ENCODE measurements around the gene GREM2. TPM values are rescaled to one million over a fixed set of nuclear protein-coding genes. Genes with fewer than 3 reads are reported as not detected.

Gene GREM2
- total RNA-seq, 2 donors from 2014 or later, result 0.14 to 0.57 TPM

DNA sequence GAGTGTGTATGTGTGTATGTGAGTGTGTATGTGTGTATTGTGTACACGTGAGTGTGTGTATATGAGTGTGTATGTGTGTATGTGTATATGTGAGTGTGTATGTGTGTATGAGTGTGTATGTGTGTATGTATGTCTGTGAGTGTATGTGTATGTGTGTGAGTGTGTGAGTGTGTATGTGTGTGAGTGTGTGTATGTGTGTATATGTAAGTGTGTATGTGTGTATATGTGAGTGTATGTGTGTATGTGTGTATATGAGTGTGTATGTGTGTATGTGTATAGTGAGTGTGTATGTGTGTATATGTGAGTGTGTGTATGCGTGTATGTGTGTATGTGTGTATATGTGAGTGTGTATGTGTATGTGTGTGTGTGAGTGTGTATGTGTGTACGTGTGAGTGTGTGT lies 49.2 kb downstream of the GREM2 start:
- ATAC-seq (no peak), DNase-seq (ENCODE audit: low spot score) (no peak)
- Mint-ChIP-seq H3K4me1 (ENCODE audit: low read depth in 2 of 2) (no peaks in the 10 kb centered on the region), H3K9me3 (no peaks in the 10 kb centered on the region), H3K27me3 (peaks cover 11 to 13% of the 10 kb centered on the region in 2 donors), H3K4me3 (no peak overlapping the region), H3K36me3 (peaks cover 4% of the 10 kb centered on the region), H3K27ac (no peak overlapping the region)

DNA sequence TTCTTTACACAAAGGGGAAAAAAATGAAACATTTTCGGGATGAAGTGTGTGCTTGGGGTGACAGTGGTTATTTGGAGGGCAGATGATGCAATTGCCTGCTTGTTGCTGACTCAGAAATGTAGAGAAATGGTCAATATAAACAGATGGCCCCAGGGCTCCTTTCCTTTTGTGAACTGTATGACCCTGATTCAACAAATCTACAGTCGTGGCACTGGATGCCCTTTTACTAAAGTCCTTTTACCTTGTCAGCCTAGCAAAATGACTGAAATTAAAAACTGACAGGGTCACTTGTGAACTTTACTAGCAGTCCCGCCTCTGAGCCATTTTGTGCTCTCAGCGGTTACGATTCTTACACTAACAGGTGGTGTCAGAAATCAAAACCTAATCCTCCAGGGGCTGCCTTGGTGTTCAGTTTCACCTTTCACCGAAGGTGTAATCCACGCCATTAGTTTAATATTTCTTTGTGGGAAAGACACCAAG lies 49.8 kb downstream of the GREM2 start:
- H3K27me3 Mint-ChIP-seq, result peaks cover 10 to 17% of the 10 kb centered on the region in 2 donors
- ATAC-seq (no peak), DNase-seq (ENCODE audit: low spot score) (no peak)
- H3K4me3 Mint-ChIP-seq, result no peak overlapping the region
- H3K27ac Mint-ChIP-seq, result no peak overlapping the region
- H3K9me3 Mint-ChIP-seq, result no peaks in the 10 kb centered on the region
- peaks cover 4% of the 10 kb centered on the region for H3K36me3 Mint-ChIP-seq
- H3K4me1 Mint-ChIP-seq (ENCODE audit: low read depth in 2 of 2), result peaks cover 0 to 2% of the 10 kb centered on the region in 2 donors

DNA sequence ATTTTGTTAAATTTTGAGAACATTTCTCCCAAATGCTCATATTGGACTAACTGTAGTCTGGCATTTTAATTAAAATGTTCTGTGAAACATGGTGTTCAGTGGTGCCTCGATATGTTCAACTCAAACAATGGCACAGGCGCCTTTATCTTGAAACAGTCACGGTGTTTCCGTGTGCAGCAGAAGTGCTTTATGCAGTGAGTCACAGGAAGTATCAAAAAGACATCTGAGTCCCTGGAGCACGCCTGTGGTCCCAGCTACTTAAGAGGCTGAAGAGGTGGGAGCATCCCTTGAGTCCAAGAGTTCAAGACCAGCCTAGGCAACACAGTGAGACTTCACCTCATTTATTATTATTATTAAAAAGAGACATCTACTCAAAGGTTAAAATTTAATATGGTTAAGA lies 52.2 kb downstream of the GREM2 start:
- Mint-ChIP-seq H3K36me3 (no peaks in the 10 kb centered on the region), H3K4me1 (ENCODE audit: low read depth in 2 of 2) (peaks cover 0 to 2% of the 10 kb centered on the region in 2 donors), H3K27me3 (peaks cover 0 to 15% of the 10 kb centered on the region in 2 donors), H3K9me3 (no peaks in the 10 kb centered on the region), H3K4me3 (no peak overlapping the region), H3K27ac (no peak overlapping the region)
- no peak for DNase-seq (ENCODE audit: low spot score)
- ATAC-seq, result no peak

DNA sequence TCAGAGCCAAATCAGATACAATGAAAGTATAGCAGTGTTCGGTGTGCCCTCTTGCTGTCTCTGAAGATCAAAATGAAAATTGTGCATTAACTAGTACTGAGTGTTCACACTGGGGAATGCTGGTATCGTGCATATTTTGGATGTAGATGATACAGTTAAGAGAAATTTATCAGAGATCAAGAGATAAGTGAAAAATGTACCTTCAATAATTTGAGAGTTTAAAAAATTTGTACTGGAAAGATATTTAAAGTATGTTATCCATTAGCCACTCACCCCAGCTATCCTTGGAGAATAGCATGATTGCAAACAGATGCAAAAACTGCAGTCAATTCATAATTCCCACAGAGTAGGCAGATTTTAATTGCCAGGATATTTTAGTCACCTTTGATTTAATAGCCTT lies 56.4 kb downstream of the GREM2 start:
- Mint-ChIP-seq H3K9me3 (no peaks in the 10 kb centered on the region), H3K27ac (no peak overlapping the region), H3K4me1 (ENCODE audit: low read depth in 2 of 2) (peaks cover 0 to 2% of the 10 kb centered on the region in 2 donors), H3K36me3 (no peaks in the 10 kb centered on the region), H3K4me3 (no peak overlapping the region), H3K27me3 (peaks cover 5 to 13% of the 10 kb centered on the region in 2 donors)
- ATAC-seq (no peak), DNase-seq (ENCODE audit: low spot score) (no peak)

DNA sequence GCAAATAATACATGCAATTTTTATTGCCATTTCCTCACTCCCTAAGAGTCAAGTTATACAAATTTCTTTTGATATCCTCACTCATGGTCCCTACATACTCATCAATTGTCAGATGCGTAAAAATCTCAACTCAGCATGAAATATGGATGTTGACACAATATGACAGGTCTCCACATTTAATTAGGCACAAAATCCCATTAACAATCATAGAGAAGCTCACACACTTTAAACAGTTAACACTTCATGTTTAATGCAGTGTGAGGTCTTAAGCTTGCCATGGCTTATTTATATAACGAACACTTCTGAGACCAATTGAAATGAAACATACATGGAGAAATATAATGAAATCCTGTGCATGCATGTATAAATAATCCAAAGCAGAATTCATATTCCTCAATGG lies 58.6 kb downstream of the GREM2 start:
- H3K36me3 Mint-ChIP-seq, result no peaks in the 10 kb centered on the region
- H3K27me3 Mint-ChIP-seq, result peaks cover 5 to 21% of the 10 kb centered on the region in 2 donors
- DNase-seq (ENCODE audit: low spot score) (no peak), ATAC-seq (no peak)
- no peak overlapping the region for H3K27ac Mint-ChIP-seq
- no peaks in the 10 kb centered on the region for H3K9me3 Mint-ChIP-seq
- H3K4me1 Mint-ChIP-seq (ENCODE audit: low read depth in 2 of 2), result peaks cover 0 to 2% of the 10 kb centered on the region in 2 donors
- no peak overlapping the region for H3K4me3 Mint-ChIP-seq

DNA sequence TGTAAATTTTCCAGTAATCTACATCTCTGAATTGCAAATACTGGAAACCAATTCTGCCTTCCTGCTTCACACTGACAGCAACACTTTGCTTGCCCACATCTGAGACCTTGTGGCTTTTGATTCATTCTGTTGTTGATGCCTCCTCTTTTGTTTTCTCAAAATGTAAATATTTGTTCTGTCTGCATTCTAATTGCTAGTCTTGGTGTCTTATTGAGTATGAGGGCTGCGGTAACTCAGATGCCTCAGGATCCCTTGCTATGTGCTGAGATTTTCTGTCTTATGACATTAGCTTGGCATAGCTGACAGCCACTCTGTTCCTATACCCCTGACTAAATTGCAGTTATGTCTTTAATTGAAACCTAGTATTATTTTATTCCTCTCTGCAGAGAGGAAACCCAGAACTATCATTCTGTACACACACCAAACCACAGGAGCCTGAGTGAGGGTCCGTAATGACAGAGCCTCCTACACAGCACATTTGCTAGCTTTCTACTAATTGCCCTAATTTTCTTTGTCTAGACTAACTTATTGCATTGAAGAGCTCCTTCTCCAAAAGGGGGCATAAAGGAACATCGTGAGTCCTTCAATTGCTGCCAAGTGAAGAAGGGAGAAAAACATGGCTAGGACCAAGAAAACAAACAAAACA lies 72.1 kb downstream of the GREM2 start:
- Mint-ChIP-seq H3K9me3 (peaks cover 3% of the 10 kb centered on the region), H3K27ac (no peak overlapping the region), H3K27me3 (peaks cover 16 to 18% of the 10 kb centered on the region in 2 donors), H3K4me3 (no peak overlapping the region), H3K4me1 (ENCODE audit: low read depth in 2 of 2) (peaks cover 17 to 21% of the 10 kb centered on the region in 2 donors), H3K36me3 (no peaks in the 10 kb centered on the region)
- DNase-seq (ENCODE audit: low spot score), result no peak
- ATAC-seq, result no peak

DNA sequence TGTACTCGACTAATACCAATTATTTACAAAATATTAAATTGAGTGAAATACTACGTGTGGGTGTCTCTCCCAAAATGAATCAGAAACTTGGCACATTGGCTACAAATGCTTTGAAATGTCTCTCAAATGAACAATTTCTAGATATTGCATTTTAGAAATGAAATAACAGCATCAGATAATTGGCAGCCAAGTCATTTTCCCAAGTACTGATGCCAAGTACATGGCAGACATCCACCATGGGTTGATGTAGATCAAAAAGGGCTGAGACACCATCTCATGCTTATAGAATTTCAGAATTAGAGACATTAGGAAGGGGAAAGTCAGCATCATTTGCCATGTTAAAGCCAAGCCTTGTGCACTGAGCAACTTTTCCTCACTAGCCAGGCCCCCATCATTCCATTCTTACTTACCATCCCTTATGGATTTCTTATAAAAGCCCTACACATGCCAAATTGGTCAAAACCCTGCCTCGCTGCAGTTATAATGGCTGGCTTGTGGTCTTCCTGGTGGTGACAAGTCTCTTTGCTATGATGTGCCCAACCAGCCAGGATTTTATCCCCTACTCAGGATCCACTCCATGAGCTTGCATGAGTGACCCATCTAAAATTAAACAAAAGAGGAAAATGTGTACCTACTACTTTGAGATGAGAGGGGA lies 73.1 kb downstream of the GREM2 start:
- Mint-ChIP-seq H3K27me3 (peaks cover 20 to 23% of the 10 kb centered on the region in 2 donors), H3K36me3 (peaks cover 2% of the 10 kb centered on the region), H3K4me1 (ENCODE audit: low read depth in 2 of 2) (peaks cover 17 to 21% of the 10 kb centered on the region in 2 donors), H3K4me3 (no peak overlapping the region), H3K27ac (no peak overlapping the region), H3K9me3 (peaks cover 3% of the 10 kb centered on the region)
- ATAC-seq (no peak), DNase-seq (ENCODE audit: low spot score) (no peak)

DNA sequence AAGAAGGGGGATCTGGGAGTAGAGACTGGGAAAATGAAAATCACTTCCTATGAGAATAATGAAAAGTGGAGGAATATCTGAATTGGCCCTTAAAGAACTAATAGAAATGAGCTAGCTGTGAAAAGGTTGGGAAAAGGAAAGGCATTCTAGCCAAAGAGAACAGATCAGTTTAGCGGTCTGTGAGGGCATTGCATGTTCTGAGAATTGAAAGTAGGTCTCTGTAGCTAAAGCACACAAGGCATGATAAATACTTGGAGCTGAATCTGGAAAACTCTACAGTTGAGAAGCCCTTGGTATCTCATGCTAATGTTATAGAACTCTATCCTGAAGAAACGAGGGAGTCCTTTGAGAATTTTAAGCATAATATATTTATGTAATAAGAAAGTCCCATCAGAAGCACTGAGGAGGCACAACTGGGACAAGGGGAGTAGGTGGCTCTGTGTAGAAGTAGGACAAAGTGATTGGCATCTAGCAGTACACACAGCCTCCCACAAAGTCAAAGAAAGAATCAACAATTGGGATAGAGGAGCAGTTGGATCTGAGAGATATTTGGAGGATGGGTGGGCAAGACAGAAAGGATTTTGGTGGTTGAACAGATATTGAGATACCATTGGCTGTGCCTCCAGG lies 78.7 kb downstream of the GREM2 start:
- ATAC-seq (no peak), DNase-seq (ENCODE audit: low spot score) (no peak)
- no peaks in the 10 kb centered on the region for H3K4me1 Mint-ChIP-seq (ENCODE audit: low read depth in 2 of 2)
- peaks cover 5% of the 10 kb centered on the region for H3K36me3 Mint-ChIP-seq
- no peak overlapping the region for H3K4me3 Mint-ChIP-seq
- H3K27me3 Mint-ChIP-seq, result peaks cover 24 to 33% of the 10 kb centered on the region in 2 donors
- peaks cover 3% of the 10 kb centered on the region for H3K9me3 Mint-ChIP-seq
- no peak overlapping the region for H3K27ac Mint-ChIP-seq

DNA sequence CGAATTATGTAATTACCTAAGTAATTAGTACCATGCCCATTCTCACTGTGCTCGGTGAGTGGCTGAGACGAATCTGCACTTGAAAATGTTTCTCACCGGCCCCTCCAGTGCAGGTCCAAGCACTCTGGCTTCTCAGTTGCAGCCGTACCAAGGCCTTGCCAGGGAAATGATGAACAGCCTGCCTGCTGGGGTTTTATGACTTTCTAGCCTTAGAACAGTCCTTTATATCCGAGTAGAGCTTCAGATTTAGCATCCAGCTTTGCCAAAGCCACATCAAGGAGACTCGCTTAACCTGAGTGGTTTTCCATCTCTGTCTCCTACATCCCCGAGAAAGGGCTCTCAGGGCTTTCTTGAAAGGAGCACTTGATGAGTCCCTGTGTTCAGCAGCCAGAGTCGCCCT lies 83.4 kb downstream of the GREM2 start:
- H3K4me3 Mint-ChIP-seq, result no peak overlapping the region
- no peak overlapping the region for H3K27ac Mint-ChIP-seq
- no peaks in the 10 kb centered on the region for H3K9me3 Mint-ChIP-seq
- no peaks in the 10 kb centered on the region for H3K36me3 Mint-ChIP-seq
- H3K27me3 Mint-ChIP-seq, result peaks cover 14 to 18% of the 10 kb centered on the region in 2 donors
- ATAC-seq, result no peak
- DNase-seq (ENCODE audit: low spot score), result no peak
- H3K4me1 Mint-ChIP-seq (ENCODE audit: low read depth in 2 of 2), result peaks cover 0 to 3% of the 10 kb centered on the region in 2 donors

DNA sequence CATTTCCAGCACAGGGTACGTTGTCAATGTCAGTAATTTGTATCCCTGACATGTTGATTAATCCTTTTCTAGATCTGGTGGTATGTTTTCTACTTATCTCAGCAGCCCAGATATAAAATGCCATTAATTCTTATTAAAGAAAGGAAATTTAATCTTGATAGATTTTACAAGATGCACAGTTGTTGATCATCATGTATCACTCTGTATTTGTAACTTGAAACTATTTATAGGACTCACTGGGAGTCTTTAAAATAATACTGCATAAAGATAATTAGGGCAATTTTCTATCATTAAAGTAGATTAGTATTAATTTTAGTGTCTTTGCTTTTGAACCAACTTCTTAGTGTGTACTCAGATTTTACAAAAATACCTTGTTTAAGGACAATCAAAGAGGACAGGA lies 84.9 kb downstream of the GREM2 start:
- no peak for ATAC-seq
- DNase-seq (ENCODE audit: low spot score), result no peak
- Mint-ChIP-seq H3K36me3 (no peaks in the 10 kb centered on the region), H3K27ac (no peak overlapping the region), H3K4me1 (ENCODE audit: low read depth in 2 of 2) (peaks cover 0 to 3% of the 10 kb centered on the region in 2 donors), H3K4me3 (no peak overlapping the region), H3K9me3 (no peaks in the 10 kb centered on the region), H3K27me3 (peaks cover 6 to 8% of the 10 kb centered on the region in 2 donors)

DNA sequence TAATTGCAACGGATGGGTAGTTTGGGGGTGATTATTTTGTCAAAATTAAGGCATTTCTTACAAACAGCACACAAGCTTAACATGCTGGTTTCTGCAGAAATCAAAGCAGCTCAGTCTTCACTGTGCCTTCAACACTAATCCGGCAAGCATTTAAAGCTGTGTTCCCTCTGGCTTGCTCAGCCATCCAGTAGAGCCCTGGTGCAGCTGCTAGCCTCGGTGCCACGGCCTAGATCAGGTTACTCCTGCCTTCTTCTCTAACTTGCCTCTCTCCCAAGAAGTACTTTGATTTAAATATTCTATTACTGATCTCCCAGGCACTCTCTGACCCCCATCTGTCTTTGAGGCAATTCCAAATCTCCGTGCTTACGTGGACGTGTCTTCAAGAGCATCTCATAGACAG lies 85.6 kb downstream of the GREM2 start:
- H3K9me3 Mint-ChIP-seq, result no peaks in the 10 kb centered on the region
- peaks cover 6 to 8% of the 10 kb centered on the region in 2 donors for H3K27me3 Mint-ChIP-seq
- no peak for ATAC-seq
- no peak overlapping the region for H3K27ac Mint-ChIP-seq
- peaks cover 0 to 3% of the 10 kb centered on the region in 2 donors for H3K4me1 Mint-ChIP-seq (ENCODE audit: low read depth in 2 of 2)
- H3K4me3 Mint-ChIP-seq, result no peak overlapping the region
- DNase-seq (ENCODE audit: low spot score), result no peak
- H3K36me3 Mint-ChIP-seq, result no peaks in the 10 kb centered on the region

DNA sequence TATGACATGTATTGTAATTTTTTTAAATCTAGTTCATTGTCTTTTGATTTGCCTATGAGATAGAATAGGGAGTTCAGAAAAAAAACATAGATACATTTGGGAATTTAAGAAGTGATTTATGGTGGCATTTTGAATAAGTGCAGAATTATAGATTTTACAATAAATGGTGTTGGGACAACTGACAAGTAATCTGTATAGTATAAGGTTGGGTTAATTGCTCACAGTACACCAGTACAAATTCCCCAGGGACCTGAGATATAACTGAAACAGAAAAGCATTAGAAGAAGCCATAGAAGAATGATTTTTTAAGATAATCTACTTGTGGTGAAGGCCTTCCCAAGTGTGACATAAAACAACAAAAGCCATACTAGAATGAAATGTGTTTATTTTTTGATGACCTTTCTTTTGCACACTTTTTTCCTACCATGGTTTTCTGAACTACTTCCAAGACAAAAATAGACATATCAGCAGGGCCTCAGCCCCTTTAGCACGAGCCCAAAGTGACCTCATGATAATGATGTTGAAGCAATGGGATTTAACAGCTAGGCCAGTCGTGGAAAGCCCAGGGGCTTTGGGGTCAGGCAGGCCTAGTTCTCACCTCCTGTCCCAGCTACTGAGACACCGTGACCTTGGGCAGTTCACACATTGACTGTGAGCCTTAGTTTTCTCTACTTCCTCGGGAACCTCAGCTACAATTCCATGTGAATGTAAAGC lies 87.4 kb downstream of the GREM2 start:
- Mint-ChIP-seq H3K36me3 (no peaks in the 10 kb centered on the region), H3K27ac (no peak overlapping the region), H3K4me3 (no peak overlapping the region), H3K27me3 (peaks cover 6 to 8% of the 10 kb centered on the region in 2 donors), H3K9me3 (no peaks in the 10 kb centered on the region), H3K4me1 (ENCODE audit: low read depth in 2 of 2) (peaks cover 0 to 3% of the 10 kb centered on the region in 2 donors)
- no peak for DNase-seq (ENCODE audit: low spot score)
- ATAC-seq, result no peak

DNA sequence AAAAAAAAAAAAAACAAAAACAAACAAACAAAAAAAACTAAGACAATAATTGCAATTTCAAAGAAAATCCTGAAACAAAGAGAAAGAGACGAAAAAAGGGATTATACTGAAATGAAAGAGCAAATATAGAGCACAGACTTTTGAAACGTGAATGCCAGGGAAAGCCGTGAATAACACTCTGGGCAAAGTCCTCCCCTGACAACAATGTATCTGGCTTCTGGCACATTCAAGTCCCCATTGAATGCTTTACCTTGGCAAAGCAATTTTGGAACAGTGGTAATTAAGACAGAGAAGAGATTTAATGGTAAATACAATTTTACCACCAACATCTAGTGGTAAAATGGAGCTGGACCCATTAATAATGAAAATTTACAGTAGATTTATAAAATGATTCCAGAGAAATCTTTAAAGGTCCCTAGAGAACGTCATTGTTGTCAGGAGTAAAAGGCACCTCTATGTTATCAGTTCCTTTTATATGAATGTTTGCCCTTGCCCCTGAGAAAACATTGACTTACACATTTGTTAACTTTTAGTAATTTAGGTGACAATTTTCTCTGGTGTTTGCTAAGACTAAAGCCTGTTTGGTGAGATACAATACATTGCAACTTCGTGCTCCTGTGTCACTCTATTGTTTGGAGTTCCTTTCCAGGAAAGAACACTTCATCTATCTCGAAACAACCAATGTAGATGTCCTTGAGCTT lies 89.7 kb downstream of the GREM2 start:
- DNase-seq (ENCODE audit: low spot score), result no peak
- no peak for ATAC-seq
- Mint-ChIP-seq H3K4me1 (ENCODE audit: low read depth in 2 of 2) (peaks cover 0 to 3% of the 10 kb centered on the region in 2 donors), H3K27me3 (peaks cover 3% of the 10 kb centered on the region in 2 donors), H3K36me3 (no peaks in the 10 kb centered on the region), H3K9me3 (no peaks in the 10 kb centered on the region), H3K27ac (no peak overlapping the region), H3K4me3 (no peak overlapping the region)

Measured in natural killer cell treated with Interleukin-12 subunit alpha and Interleukin-12 subunit beta and Interleukin-15 and Interleukin-18, amount 100 ng/mL, for 72 hours (primary cell).